GM11168 (cell line): ENCODE results near the gene UBXN7.
"Not testable (repeated sequence)": the region's sequence is repeated elsewhere in the genome, so short reads cannot be mapped to it uniquely, and the experiment has no call there.

Experiments used
- in situ Hi-C: fragments of 300-500 bp; cut with MboI; formaldehyde crosslinking; loops from one replicate; pipeline ENCODE4 v1.12.0; 2022; ENCODE audit warnings: low sequenced_read_pairs; ENCODE audit not compliant: unreplicated experiment

UBXN7 gene

DNA sequence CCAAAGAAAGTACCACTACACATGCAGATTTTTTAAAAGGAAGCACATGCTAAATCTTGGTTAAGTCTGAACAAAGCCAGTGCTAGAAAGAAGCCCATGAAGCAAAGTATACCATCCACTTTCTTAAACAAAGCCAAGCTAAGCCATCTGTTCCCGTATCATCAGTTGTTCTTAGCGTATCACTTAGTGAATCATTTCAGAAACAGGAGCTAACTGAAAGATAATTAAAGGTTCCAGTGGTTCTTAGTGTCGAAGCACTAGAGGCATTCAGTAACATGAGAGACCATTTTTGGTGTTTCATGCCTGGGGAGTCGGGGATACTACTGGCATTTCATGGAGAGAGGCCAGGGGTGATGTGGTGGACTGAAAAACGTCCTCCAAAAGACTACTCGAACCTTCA is 12.8 kb downstream of the UBXN7 start:
- in situ Hi-C loops = no loop called here

GRCh38 chr3:196418601-196419000 is 13.6 kb downstream of the UBXN7 start:
- in situ Hi-C loops = no loop called here

DNA sequence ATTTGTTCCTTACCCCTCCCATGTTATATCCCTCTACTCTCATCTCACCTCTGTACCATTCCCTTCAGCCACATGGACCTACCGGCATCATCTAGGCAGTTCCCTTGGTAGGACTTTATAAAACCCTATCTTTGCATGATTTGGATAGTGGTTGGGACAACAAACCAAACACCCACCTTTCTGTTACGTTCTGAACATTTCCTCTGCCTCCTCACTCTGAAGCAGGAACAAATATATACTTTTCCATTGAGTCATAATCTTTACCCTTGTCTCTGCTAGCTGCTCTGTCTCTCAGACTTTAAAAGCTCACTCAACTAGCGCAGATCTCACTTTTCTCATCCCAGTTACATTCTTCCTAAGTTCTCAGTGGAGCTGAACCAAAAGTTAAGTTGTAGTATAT is 17.8 kb downstream of the UBXN7 start:
- in situ Hi-C loops = no loop called here

DNA sequence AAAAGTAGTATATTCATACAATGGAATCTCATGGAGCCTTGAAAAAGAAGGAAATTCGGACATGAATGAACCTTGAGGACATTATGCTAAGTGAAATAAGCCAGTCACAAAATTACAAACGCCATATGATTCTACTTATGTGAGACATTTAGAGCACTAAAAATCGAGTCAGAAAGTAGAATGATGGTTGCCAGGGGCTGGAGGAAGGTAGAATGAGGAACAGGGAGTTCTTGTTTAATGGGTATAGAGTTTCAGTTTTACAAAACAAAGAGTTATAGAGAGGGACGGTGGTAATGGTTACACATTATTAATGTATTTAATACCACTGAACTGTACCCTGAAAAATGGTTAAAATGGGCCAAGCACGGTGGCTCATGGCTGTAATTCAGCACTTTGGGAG is 19.5 kb downstream of the UBXN7 start:
- in situ Hi-C loops = no loop called here

DNA sequence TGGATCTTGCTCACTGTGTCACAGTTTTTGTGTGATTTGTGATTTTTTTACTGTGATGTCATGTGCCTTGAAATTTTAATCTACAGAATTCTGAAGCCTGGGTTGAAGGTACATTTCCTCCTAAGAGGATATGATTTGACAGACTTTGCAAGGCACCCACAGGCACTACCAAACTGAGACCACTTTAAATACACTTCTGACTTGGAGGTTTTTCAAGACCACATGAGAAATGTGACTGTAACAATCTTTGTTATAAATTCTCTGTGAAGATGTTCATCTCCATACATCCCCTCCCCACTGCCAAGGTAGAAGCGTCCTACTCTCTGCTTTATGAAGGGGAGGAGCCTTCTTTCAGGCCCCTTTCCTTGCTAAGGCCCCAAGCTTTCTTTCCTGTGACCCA is 22.8 kb downstream of the UBXN7 start:
- in situ Hi-C loops = no loop called here

- in situ Hi-C loops = no loop called here
Observed at GRCh38 chr3:196408565-196409300, 23.5 kb downstream of the UBXN7 start.

DNA sequence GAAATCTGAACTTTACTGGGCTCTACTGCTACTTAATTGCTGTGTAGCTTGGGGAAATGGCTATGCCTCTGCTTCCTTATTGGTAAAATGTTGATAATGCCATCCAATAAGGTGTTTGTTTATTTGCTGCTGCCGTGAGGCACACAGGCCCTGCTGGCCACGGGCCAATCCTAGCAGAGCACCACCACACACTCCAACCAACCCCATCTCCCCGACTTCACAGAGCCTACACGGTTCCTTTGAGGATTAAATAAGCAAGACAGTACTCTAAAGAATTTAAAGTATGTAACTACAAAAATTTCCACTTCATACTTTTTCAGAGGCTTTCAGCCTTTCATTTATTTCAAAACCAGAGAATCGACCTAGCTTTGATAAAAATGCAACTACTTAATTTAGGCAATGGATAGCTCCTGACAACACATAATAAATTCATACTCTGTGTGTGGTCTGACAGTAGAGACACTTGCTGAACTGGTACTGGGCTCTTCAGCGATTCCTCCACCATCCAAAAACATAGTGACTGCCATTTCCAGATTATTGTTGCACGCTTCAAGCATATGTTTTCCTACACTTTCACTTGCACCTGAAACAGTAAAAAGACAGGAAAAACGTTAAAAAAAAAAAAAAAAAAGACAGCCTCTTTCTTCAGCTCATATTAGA is 25.3 kb downstream of the UBXN7 start:
- in situ Hi-C loops = no loop called here

DNA sequence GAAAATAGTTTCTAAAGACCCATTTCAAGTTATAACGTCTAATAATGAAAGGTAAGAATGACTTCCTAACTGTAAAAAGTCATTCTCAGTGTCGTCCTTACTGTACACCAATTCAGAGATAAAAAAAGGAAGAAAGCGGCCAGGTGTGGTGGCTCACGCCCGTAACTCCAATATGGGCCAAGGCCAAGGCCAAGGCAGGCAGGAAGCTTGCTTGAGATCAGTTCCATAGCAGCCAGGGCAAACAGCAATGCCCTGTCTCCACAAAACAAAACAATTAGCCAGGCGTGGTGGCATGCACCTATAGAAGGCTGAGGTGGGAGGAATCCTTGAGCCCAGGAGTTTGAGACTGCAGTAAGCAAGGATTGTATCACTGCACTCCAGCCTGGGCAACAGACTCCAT is 31.9 kb downstream of the UBXN7 start:
- in situ Hi-C loops = no loop called here

DNA sequence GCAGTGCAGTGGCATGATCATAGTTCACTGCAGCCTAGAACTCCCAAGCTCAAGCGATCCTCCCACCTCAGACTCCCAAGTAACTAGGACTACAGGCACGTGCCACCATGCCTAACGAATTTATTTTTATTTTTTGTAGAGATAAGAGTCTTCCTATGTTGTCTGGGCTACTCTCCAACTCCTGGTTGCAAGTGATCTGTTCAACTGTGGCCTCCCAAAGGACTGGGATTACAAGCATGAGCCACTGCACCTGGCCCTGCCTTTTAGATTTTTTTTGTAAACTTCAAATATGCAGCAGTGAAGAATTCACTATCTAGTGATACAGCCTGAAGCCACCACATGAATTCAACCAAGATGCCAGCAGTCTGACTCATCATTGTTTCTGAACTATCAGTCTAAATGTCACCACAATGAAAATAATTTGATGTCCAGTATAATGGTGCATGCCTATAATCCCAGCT is 32.7 kb downstream of the UBXN7 start:
- in situ Hi-C loops = no loop called here

GRCh38 chr3:196398782-196399181 is 33.4 kb downstream of the UBXN7 start:
- in situ Hi-C loops = no loop called here

DNA sequence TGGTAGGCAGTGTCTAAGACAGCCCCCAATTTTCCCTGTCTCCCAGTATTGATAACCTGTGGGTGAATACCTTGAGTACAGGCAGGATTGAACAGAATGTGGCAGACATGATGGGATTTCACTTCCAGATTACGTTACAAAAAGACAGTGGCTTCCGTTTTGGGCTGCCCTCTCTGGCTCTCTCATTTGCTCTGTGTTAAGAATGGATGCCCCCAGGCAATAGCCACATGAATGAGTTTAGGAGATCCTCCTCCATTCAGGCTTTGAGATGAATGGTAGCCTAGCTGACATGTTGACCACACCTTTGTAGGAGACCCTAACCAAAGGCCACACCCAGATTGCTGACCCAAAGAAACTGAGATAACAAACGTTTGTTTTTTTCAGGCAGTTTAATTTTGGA is 34.3 kb downstream of the UBXN7 start:
- in situ Hi-C loops = no loop called here

DNA sequence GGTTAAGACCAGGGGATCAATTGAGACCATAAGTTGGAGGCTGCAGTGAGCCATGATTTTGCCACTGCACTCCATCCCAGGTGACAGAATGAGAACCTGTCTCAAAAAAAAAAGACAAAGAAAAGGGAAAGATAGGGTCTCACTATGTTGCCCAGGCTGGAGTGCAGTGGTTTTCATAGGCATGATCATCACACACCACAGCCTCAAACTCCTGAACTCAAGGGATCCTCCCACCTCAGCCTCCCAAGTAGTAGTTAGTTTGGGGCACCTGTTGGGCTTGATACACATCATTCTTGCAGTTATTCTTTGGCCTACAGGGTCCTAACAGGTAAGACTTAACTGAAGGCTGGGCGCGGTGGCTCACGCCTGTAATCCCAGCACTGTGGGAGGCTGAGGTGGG is 42.1 kb downstream of the UBXN7 start:
- in situ Hi-C loops = no loop called here

DNA sequence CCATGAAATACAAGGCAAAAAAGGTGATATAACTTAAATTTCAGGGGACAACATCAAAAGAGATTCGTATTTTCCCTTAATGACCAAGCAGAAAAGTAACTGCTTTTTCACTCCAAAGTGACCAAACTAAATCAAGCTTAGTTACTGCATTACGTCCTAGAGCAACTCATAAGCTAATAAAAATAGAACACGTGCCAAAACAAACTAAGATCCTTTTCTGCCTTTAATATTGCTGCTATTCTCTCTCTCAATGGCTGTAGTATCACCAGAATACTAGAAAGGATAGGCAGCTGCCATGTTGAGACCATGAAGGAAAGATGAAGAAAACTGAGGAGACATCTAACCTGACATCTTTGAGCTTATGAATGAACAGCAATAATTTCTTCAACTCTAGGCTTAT is 43.3 kb downstream of the UBXN7 start:
- in situ Hi-C loops = no loop called here

- in situ Hi-C loops = not testable (repeated sequence)
Observed at GRCh38 chr3:196387941-196388340, 44.3 kb downstream of the UBXN7 start.

DNA sequence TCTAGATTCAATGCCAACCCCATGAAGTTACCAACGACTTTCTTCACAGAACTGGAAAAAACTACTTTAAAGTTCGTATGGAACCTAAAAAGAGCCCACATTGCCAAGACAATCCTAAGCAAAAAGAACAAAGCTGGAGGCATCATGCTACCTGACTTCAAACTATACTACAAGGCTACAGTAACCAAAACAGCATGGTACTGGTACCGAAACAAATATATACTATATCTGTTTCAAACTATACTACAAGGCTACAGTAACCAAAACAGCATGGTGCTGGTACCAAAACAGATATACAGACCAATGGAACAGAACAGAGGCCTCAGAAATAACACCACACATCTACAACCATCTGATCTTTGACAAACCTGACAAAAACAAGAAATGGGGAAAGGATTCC is 45.4 kb downstream of the UBXN7 start:
- in situ Hi-C loops = not testable (repeated sequence)

DNA sequence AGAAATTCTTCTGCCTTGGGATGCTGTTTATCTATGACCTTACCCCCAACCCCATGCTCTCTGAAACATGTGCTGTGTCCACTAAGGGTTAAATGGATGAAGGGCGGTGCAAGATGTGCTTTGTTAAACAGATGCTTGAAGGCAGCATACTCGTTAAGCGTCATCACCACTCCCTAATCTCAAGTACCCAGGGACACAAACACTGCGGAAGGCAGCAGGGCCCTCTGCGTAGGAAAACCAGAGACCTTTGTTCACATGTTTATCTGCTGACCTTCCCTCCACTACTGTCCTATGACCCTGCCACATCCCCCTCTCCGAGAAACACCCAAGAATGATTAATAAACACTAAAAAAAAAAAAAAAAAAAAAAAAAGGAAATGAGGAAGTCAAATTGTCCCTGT is 46.2 kb downstream of the UBXN7 start:
- in situ Hi-C loops = not testable (repeated sequence)

DNA sequence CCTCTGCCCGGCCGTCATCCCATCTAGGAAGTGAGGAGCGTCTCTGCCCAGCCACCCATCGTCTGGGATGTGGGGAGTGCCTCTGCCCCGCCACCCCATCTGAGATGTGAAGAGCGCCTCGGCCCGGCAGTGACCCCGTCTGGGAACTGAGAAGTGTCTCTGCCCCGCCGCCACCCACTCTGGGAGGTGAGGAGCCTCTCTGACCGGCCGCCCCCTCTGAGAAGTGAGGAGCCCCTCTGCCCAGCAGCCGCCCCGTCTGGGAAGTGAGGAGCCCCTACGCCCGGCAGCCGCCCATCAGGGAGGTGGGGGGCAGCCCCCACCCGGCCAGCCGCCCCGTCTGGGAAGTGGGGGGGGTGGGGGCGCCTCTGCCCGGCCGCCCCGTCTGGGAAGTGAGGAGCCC is 46.8 kb downstream of the UBXN7 start:
- in situ Hi-C loops = not testable (repeated sequence)

DNA sequence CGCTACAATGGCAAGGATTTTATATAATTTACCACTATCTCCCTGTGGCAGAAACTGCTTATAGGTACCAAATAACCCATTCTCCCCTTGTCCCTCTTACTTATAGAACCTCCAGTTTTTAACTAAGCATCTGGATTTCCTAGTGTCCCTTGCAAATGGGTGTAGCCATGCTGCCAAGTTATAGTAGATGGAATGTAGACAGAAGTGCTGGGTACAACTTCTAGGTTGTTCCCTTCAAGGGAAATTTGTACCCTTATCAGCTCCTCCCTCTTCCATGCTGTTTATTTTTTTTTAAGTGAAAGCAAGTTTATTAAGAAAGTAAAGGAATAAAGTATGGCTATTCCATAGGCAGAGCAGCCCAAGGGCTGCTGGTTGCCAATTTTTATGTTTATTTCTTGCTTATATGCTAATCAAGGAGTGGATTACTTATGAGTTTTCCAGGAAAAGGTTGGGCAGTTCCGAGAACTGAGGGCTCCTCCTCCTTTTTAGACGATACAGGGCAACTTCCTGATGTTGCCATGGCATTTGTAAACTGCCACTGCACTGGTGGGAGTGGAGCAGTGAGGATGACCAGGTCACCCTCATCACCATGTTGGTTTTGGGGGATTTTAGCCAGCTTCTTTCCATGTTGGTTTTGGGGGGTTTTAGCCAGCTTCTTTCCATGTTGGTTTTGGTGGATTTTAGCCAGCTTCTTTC is 53.9 kb downstream of the UBXN7 start:
- in situ Hi-C loops = no loop called here

- in situ Hi-C loops = no loop called here
Observed at GRCh38 chr3:196377321-196377720, 54.9 kb downstream of the UBXN7 start.

DNA sequence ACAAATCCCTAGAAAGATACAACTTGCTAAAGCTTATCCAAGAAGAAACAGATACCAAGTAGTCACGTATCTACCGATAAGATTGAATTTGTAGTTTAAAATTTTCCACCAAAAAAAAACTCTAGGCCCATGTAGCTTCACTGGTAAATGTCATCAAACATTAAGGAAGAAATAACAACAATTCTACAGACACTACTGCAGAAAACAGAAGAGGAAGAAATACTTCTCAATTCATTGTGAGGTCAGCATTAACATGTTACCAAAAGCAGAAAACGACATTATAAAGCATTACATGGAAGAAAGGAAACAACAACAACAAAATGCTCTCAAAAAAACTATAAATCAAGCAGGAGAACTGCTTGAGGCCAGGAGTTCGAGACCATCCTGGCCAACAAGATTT is 66.5 kb downstream of the UBXN7 start:
- in situ Hi-C loops = no loop called here

DNA sequence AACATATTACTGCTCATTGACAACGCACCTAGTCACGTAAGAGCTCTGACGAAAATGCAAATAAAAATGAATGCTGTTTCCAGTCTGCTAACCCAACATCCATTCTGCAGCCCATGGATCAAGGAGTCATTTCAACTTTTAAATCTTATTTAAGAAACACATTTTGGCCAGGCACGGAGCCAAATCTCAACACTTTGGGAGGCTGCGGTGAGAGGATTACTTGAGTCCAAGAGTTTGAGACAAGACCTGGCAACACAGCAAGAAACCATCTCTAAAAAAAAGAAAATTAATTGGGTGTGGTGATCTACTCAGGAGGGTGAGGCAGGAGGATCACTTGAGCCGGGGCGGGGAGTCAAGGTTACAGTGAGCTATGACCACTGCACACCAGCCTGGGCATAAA is 71.6 kb downstream of the UBXN7 start:
- in situ Hi-C loops = no loop called here
